HepG2 (cell line): Measurements from ENCODE around the gene CLPTM1L.

Source experiments
- CTCF ChIP-seq: sonication (generic); formaldehyde crosslinking; IDR thresholded peaks from 2 replicates; pipeline ENCODE4 v1.5.0; 2020; ENCODE audit warnings: mild to moderate bottlenecking, missing genetic modification reagents, moderate library complexity
- EP300 ChIP-seq, 3 experiments: sonication (generic) in 1 of 3; formaldehyde crosslinking in 1 of 3; IDR thresholded peaks; 2 replicates each; pipeline versions ENCODE4 v1.5.1 to v1.6.1; 2011 to 2020; ENCODE audit warnings: low read depth in 2 of 3, low read length in 2 of 3, borderline replicate concordance in 1 of 3, improper control_type of control experiment in 1 of 3, mild to moderate bottlenecking in 1 of 3, missing genetic modification reagents in 1 of 3, moderate library complexity in 1 of 3
- MAX ChIP-seq: IDR thresholded peaks from 2 replicates; pipeline ENCODE4 v1.6.1; 2012; ENCODE audit warnings: inconsistent platforms

- no peak for TF ChIP-seq MAX
- TF ChIP-seq EP300 (IDR thresholded peaks at IDR 0.05; ENCODE audit: low read depth in 2 of 2, low read length in 2 of 2) = no peak
- no peak for TF ChIP-seq EP300 (CRISPR knock-in tag; IDR thresholded peaks at IDR 0.05; ENCODE audit: borderline replicate concordance)
- TF ChIP-seq CTCF (CRISPR knock-in tag) = no peak
Measured at GRCh38 chr5:1278216-1278615, 66.7 kb downstream of the CLPTM1L start.
